GM15510 (cell line): ENCODE measurements around the gene SOD2.

ENCODE experiments used
- POLR2A ChIP-seq: IDR thresholded peaks from 3 replicates; pipeline ENCODE4 v1.6.1; 2011; ENCODE audit warnings: borderline replicate concordance; ENCODE audit not compliant: insufficient read length; ENCODE audit errors: extremely low read depth

The SOD2 gene

DNA sequence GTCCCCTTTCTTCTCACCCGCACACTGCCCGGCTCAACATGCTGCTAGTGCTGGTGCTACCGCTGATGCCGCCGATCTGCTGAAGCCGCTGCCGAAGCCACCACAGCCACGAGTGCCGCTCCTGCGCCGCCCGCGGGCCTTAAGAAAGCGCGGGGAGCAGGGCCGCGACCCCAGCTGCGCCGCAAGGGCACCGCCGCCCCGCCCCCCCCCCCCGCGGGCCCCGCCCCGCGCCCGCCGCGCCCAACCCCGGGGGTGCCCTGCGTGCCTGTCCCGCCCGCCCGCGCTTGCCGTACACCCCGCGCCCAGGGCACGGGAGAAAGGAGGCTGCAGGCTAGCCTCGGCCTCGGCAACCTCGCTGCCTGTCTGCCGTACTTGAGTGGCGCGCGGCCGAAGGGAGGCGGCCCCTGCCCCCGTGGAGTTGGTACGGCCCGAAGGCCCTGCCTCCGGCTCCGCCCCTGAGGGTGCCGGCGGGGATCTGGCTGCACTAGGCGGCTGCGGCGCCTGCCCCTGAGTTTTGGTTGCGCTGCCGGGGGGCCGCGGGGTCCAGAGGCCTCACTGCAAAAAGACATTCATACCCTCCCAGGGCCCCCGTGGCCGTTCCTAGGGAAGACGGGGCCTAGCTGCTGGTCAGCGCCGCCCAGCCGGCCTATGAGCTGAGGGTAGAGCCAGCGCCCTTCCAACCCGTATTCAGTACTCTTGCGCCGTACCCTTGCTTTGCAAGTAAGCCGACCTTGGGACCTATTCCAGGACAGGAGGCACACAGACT, at the start of gene SOD2:
SOD2 (minus strand) TSS at position 114 of the 766 bp plus-strand sequence; CDS start at position 40, 74 bp downstream.
- peak; percentile 89 for TF ChIP-seq POLR2A

DNA sequence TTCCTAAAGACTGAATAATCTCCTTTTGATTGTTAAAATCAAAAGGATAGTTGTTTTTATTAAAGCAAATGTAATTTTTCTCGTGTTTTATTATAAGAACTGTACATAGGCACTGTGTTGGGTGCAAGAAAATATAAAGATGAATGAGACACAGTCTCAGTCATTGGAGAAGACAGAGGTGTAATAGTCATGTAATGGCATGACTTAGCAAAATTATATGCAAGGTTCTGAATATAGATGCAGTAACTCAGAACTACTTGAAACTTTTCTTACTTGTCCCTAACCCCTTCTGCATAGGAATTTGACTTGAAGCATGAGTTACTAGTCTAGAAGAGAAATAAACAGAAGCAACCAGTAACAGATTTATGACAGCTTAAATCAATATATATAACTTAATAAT, 49.1 kb upstream of the SOD2 start:
- TF ChIP-seq POLR2A, result no peak

DNA sequence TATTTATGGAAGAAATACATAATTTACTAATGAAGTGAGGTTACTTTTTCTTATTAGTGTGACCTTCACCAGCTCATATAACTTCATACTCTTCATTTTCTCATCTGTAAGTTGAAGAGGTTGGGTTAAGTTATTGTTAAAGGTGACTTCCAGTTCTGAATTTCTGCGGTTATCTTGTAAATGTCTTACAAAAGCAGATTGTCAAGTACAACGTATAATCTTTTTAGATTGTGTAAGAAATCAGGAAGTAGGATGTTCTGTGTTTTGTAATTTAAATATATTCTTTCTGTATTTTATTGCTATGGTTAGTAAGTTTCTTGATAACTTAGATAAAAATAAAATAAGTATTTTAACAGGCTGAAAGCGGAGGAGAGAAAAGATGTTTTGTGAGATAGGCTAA, 46.3 kb upstream of the SOD2 start:
- no peak for TF ChIP-seq POLR2A

DNA sequence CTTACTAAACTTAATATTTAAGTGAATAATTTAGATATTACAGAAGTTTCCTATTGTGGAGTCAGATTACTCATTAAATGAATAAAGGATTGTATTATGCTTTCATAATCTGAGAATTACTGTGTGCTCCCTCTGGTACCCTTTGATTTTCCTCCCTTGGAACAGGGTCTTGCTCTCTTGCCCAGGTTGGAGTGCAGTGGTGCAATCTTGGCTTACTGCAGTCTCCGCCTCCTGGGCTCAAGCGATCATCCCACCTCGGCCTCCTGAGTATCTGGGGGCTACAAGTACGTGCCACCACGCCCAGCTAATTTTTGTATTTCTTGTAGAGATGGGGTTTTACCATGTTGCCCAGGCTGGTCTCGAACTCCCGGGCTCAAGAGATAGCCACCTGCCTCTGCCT, 43.9 kb upstream of the SOD2 start:
- TF ChIP-seq POLR2A, result no peak

DNA sequence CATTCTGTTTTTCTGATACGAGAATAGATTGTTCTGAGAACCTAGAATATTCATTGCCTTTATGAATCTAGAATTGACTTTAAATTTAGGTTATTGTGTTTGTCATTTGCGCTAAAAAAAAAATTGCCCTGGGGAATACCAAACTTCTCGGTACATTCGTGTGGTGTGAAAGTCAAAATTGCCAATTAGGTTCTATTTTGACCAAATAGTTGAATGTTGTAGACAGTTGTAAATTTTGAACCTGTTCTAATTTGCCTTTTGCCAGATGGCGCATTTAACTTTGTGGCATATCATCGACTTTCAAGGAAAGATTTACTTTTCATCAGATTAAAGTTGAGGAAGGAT, 37.3 kb upstream of the SOD2 start:
- TF ChIP-seq POLR2A, result no peak

DNA sequence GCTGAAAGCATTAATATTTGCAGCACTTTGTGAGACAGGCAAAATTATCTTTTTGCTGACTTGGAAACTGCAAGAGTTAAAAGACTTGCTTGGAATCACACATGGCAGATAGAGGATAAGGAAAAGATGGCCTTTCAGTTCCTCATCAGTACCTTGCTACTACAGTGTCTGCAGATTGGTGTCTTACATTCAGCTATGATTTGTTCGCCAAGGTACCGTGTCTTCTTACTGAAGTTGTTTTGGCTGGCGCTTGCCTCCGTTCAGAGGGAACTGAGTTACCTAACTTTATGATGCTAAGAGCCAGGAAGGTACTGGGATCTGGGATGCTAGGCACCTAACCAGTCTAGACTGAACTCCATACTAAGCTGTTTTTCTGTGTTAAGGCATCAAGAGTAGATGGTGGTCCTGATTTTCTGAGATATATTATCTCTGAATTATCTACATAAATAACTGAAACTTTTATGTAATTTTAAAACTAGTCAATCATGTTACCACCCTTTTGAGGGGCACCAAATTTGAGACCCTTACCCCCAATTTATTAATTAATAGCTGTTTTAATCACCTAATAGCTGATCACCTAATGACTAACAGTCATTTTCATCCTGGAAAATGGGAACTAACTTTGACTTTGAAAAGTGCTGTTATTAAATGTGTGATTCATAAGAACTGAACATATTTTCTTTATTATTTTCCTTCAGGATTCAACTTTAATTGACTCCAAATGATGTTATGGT, 36.7 kb upstream of the SOD2 start:
- TF ChIP-seq POLR2A, result no peak

DNA sequence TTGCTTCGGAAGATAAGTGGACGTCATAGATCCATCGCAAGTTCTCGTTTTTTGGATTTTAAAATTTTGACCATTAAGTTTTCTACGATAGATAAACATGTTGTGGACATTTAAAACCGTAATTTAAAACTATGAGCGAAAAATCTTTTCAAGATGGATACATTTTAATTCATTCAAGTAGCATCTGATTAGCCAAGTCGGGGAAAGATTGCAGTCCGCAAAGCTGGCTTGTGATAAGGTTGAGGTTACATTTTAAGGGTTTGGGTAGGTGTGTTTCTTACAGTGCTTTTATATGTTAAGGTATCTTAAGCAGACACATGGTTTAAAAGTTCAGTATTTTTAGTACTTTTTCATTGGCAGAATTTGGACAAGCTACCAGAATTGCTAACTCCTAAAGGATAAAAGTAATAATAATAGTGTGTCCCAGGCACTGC, 35.5 kb upstream of the SOD2 start:
- no peak for TF ChIP-seq POLR2A

DNA sequence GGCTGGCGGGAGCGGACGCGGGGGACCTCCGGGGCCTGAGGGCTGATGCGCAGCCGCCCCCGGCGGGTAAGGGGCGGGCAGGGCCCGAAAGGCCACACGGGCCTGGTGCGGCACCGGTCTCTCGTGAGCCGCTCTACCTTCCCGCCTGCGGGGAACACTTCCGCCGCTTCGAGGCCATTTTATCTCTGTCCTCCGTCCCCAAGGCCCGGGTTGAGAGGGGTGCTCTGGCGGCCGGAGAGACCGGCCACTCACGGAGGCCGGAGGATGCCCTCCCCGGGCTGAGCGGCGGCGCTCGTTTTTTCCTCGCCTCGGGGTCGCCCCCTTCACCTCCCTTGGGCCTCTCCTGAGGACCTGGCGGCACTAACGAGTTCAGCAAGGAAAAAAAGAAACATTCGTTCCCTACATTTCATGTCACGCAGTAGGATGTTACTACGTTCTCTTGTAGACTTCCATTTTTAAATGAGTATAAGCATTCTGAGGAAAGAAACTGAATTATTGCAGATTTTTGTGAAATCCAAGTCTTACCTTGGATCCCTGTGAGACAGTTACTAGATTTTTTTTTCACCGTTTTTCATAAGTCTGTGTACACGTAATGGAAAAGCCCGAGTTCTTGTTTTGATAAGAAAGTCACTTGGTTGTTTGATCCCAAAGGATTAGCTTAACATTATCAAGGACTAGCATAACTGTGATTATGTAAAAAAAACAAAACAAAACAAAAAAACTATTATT, 34.8 kb upstream of the SOD2 start:
- no peak for TF ChIP-seq POLR2A

DNA sequence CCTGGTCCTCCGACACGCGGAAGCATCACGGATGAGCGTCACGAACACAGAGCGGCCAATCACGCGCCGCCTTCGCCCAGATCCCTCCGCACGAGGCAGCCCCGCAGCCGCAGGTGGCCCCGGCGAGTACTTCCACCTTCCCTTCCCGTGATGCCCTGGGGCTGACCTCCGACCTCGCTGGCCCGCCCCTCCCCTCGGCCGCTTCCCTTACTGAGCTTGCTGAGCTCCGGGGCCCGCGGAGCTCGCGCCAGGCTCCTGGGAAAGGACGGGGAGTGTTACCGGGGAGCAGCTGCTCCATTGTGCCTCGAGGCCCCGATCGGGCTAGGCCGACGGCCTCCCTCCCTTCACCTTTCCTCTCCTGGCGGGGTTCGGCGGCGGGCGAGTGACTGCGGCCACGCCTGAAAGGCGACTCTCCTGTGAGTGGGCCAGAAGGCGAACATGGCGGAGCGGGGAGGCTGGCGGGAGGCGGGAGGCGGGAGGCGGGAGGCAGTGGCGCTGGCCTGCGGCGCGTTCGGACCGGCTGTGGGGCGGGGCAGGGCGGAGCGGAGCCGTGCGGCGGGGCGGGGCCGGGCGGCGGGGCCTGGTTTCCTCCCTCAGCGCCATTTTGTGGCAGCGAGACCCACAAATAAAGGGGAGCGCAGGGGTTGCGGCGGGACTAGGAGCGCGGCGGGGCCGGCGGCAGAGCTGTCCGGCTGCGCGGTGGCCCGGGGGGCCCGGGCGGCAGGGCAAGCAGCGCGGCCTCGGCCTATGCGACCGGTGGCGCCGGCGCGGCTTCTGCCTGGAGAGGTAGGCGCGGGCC, 34.1 kb upstream of the SOD2 start, which contains the start of gene WTAP:
WTAP (plus strand) TSS at position 589 of the 799 bp plus-strand sequence. CDS start 8,760 bp downstream, outside the sequence.
- peak; percentile 85 for TF ChIP-seq POLR2A

DNA sequence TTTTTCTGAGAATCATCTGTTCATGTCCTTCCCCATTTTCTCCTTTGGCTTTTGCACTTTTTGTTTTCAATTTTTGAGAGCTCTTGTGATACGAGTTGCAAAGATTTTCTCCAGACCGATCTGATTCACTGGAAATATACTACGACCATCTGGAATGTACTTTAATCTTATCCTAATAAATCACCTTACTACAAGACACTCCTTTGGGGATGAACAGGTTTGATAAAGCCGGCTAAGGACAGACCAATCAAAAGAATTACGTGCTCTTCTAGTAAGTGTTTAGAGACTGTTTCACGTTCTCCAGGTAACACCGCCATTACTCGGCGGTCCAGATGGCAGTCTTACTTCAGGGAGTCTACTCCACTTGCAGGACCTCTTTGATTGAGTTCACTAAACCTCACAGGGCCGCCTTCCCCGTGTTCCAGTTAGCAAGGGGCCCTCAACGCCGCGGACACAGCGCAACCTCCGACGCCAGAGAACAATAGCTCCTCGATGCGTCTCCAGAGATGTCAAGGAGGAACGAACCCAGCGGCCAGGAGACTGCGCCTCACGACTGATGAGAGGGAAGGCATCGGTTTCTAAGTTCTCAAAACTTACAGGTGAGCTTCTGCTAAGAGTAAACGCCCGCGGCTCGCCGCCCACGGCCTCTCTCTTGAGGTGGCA, 33.3 kb upstream of the SOD2 start:
- no peak for TF ChIP-seq POLR2A

DNA sequence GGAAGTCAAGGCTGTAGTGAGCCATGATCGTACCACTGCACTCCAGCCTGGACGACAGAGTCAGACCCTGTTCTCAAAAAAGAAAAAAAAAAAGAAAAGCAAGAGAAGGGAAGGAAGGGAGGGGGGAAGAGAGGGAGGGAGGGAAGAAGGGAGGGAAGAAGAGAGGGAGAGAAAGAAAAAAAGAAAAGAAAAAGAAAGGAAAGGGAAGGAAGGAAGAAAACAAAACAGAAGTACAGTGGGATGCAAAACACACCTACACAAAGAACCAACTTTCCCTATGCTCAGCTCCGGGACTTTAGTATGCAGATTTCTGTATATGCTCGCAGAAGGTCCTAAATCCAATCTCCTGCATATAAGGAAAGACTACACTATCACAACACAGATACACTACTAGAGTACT, 31.7 kb upstream of the SOD2 start:
- no peak for TF ChIP-seq POLR2A

DNA sequence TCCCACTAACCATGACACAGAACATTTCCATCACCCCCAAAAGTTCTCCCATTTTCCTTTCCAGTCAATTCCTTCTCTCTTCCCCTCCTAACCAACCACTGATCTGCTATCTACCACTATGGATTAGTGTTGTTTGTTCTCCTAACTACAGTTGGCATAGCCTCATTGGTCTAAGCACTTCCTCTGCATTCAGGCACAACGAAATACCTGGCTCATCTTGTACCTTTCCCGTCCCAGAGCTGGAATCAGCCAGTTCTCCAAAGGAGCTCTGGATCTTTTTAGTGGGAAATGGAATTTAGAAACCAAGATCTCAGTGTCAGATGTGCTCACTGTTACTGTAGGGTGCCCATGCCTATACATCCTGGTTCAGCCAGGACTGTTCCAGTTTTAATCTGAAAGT, 30.2 kb upstream of the SOD2 start:
- TF ChIP-seq POLR2A, result no peak

DNA sequence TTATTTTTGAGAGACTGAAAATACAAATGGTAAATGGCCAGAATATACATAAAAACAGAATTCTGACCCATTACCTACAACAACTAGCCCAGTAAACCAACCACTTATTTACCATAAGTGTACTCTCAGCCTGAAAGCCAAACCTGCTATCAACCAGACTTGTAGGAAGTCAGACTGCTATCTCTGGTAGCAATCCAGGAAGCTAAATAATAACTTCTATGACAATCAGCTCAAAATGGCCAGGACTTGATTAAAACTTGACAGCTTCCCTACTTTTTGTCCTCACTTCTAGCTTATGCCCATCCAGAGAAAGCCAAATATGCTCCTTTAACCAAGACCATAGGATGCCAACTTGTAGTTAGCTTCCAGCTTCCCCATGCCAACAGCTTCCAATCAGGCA, 29.6 kb upstream of the SOD2 start:
- TF ChIP-seq POLR2A, result no peak

DNA sequence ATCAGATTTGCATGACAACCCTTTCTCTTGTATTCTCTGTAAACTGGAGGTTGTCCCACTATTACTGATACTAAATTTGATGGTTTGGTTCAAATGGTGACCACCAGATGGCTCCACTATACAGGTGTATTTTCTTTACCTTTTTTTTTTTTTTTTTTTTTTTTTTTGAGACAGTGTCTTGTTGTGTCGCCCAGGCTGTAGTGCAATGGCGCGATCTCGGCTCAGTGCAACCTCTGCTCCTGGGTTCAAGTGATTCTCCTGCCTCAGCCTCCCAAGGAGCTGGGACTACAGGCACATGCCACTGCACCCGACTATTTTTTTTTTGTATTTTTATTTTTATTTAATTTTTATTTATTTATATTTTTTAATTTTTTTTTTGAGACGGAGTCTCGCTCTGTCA, 27.7 kb upstream of the SOD2 start:
- TF ChIP-seq POLR2A, result no peak

DNA sequence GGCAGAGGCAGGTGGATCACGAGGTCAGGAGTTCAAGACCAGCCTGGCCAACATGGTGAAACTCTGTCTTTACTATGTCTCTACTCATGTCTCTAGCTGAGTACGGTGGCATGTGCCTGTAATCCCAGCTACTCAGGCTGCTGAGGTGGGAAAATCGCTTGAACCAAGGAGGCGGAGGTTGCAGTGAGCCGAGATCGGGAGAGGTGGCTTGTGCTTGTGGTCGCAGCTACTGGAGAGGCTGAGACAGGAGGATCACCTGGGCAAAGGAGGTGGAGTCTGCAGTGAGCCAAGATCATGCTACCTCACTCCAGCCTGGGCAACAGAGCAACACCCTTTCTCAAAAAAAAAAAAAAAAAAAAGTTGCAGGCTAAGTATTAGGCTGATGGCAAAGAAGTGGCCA, 26.2 kb upstream of the SOD2 start:
- TF ChIP-seq POLR2A, result no peak

DNA sequence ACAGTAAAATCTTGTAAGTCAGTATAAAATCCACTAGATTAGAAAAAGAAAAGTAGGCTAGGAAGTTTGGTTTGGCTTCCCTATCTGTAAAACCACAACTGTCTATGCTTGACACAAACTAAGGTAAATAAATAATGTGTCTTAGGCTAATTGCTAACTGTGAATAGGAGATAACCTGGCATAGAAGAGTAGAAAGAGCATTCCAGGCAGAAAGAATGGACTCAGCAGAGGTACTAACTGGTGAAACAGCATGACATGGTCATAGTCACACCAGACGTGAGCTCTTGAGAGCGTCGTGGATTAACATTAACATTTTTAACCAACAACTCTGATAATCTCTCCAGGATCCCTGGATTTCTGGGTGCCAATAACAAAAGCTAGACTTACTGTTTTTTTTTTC, 25.6 kb upstream of the SOD2 start:
- no peak for TF ChIP-seq POLR2A
